Panc1 (cell line): ENCODE results near the gene DAB2IP.

Experiments
- CTCF ChIP-seq: fragments of 450-650 bp; IDR thresholded peaks from 2 replicates; pipeline ENCODE4 v1.5.1; 2017; ENCODE audit warnings: mild to moderate bottlenecking
- POLR2AphosphoS5 ChIP-seq: IDR thresholded peaks from 2 replicates; pipeline ENCODE4 v1.6.1; 2012; ENCODE audit warnings: mild to moderate bottlenecking, low read depth, low read length, moderate library complexity
- REST ChIP-seq, 2 experiments: IDR thresholded peaks; 2 replicates each; pipeline ENCODE4 v1.6.1; 2011 to 2012; ENCODE audit warnings: low read depth in 2 of 2, control low read depth in 1 of 2, low read length in 1 of 2, mild to moderate bottlenecking in 1 of 2, moderate library complexity in 1 of 2; ENCODE audit not compliant: insufficient read depth in 1 of 2
- SIN3A ChIP-seq: IDR thresholded peaks from 2 replicates; pipeline ENCODE4 v1.6.1; 2012; ENCODE audit warnings: low read depth, mild to moderate bottlenecking, low read length, moderate library complexity, borderline replicate concordance; ENCODE audit not compliant: insufficient read depth
- TCF7L2 ChIP-seq: IDR thresholded peaks from 2 replicates; pipeline ENCODE4 v1.6.1; 2011; ENCODE audit warnings: mild to moderate bottlenecking, low read depth, low read length, inconsistent platforms

- no peak for TF ChIP-seq CTCF
- no peak for TF ChIP-seq POLR2AphosphoS5
- no peak for TF ChIP-seq REST (IDR thresholded peaks at IDR 0.05; ENCODE audit: insufficient read depth in 1 of 2, low read depth in 2 of 2, low read length in 1 of 2)
- no peak for TF ChIP-seq TCF7L2
- no peak for TF ChIP-seq SIN3A
These were observed 10.8 kb upstream of the DAB2IP start for GRCh38 chr9:121640491-121641223.
